ENCODE results near the gene GNG12. TPM values are rescaled to one million over a fixed set of nuclear protein-coding genes. Genes with fewer than 3 reads are reported as not detected.

GNG12 gene
- total RNA-seq, 1 experiment from 2014 or later, result 14.3 TPM

DNA sequence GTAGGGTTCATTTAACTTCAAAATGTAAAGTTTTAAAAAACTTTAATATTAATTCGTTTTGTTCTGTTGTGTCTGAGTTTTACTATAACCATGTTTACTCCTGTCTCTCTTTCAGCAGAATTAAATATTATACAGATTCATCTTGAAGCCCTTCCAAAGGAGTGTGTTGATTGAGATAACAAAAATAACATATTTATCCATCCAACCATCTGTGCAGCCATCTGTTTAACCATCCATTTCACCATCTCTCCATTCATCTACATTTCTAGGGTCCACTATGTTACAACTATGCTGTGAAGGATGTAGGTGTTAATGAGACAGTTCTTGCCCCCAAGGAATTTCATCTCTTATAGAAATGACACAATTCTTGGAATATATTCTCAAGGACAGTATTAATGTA is 36.0 kb upstream of the GNG12 start:
- no peak overlapping the region for H3K9ac ChIP-seq (ENCODE audit: extremely low read depth, insufficient read length, low read length)
- no peak overlapping the region for H3K56ac ChIP-seq (ENCODE audit: insufficient read length, low read depth, low read length)

More for the DNA sequence above, 36.0 kb upstream of the GNG12 start:
- H4K91ac ChIP-seq (ENCODE audit: insufficient read length, low read depth, low read length), result no peak overlapping the region
- H3K36me3 Mint-ChIP-seq (ENCODE audit: insufficient read depth in 1 of 3, low read depth in 3 of 3), result no peaks in the 10 kb centered on the region
- H3K4me3 Mint-ChIP-seq, result no peak overlapping the region
- H3K27ac ChIP-seq (ENCODE audit: insufficient read length, low read depth, low read length), result no peak overlapping the region
- no peaks in the 10 kb centered on the region for H3K9me3 Mint-ChIP-seq
- no peaks in the 10 kb centered on the region for H3K9me3 ChIP-seq (ENCODE audit: control insufficient read depth, low read depth, low read length)
- TF ChIP-seq, protein P1, sequence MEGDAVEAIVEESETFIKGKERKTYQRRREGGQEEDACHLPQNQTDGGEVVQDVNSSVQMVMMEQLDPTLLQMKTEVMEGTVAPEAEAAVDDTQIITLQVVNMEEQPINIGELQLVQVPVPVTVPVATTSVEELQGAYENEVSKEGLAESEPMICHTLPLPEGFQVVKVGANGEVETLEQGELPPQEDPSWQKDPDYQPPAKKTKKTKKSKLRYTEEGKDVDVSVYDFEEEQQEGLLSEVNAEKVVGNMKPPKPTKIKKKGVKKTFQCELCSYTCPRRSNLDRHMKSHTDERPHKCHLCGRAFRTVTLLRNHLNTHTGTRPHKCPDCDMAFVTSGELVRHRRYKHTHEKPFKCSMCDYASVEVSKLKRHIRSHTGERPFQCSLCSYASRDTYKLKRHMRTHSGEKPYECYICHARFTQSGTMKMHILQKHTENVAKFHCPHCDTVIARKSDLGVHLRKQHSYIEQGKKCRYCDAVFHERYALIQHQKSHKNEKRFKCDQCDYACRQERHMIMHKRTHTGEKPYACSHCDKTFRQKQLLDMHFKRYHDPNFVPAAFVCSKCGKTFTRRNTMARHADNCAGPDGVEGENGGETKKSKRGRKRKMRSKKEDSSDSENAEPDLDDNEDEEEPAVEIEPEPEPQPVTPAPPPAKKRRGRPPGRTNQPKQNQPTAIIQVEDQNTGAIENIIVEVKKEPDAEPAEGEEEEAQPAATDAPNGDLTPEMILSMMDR (conservative IDR thresholded peaks at IDR 0.05), result no peak
- no peaks in the 10 kb centered on the region for H3K4me1 Mint-ChIP-seq
- H3K27me3 Mint-ChIP-seq (ENCODE audit: low read depth), result no peaks in the 10 kb centered on the region; the same call in 1 of the 2 replicates
- WGBS (ENCODE audit: extremely low coverage, insufficient read length, low lambda C conversion rate), result no CpG with 5 or more reads among the region's 1 CpG
- H3K4ac ChIP-seq (ENCODE audit: low read depth, low read length), result no peak overlapping the region
- H2BK20ac ChIP-seq (ENCODE audit: low read depth, low read length, poor library complexity, severe bottlenecking), result no peak overlapping the region
- no peak overlapping the region for H3T11ph ChIP-seq (ENCODE audit: low read length)
- no peaks in the 10 kb centered on the region for H3K4me1 ChIP-seq (ENCODE audit: insufficient read depth, low read length)
- no peak overlapping the region for H2BK12ac ChIP-seq (ENCODE audit: insufficient read length, low read depth, low read length)
- no peak for DNase-seq
- no peaks in the 10 kb centered on the region for H3K23me2 ChIP-seq (ENCODE audit: insufficient read length, low read depth, low read length, poor library complexity, severe bottlenecking)
- no peak overlapping the region for H3K4me2 ChIP-seq (ENCODE audit: insufficient read depth, insufficient read length, low read length)
- H3K27ac Mint-ChIP-seq, result no peak overlapping the region
- H2BK120ac ChIP-seq (ENCODE audit: low read depth, low read length, poor library complexity, severe bottlenecking), result no peak overlapping the region
- no peak overlapping the region for H2BK15ac ChIP-seq (ENCODE audit: low read depth, low read length)
- no peak overlapping the region for H3K14ac ChIP-seq (ENCODE audit: insufficient read depth, low read length)
- no peak overlapping the region for H2BK5ac ChIP-seq (ENCODE audit: insufficient read length, low read length)
- no peak overlapping the region for H4K5ac ChIP-seq (ENCODE audit: insufficient read length, low read depth, low read length)
- no peaks in the 10 kb centered on the region for H4K20me1 ChIP-seq (ENCODE audit: control insufficient read depth, insufficient read depth, insufficient read length)
- H3K79me2 ChIP-seq (ENCODE audit: insufficient read depth, low read length), result no peaks in the 10 kb centered on the region
- H3K18ac ChIP-seq (ENCODE audit: insufficient read length, low read depth, low read length), result no peak overlapping the region
- no peak overlapping the region for H2AFZ ChIP-seq (ENCODE audit: low read length)
- H4K8ac ChIP-seq (replicated peaks; ENCODE audit: insufficient read length, low read depth, low read length), result no peak overlapping the region
- no peaks in the 10 kb centered on the region for H3K79me1 ChIP-seq (ENCODE audit: insufficient read depth, low read depth, low read length, poor library complexity, severe bottlenecking)
- H3K23ac ChIP-seq (ENCODE audit: insufficient read length, low read depth, low read length), result no peak overlapping the region
- no peaks in the 10 kb centered on the region for H3K27me3 ChIP-seq (ENCODE audit: insufficient read depth, low read length)
- H2AK5ac ChIP-seq (ENCODE audit: insufficient read length, low read length), result no peak overlapping the region

All from H9 (cell line).